ENCODE measurements around the gene OR4D2.

- no peak for TF ChIP-seq CTCF (IDR thresholded peaks at IDR 0.05)
- TF ChIP-seq POLR2A (IDR thresholded peaks at IDR 0.05): no peak
These were observed 5.7 kb downstream of the OR4D2 start for GRCh38 chr17:58172369-58173071.

All from testis (tissue), 2 donors.